ENCODE data around the gene MYMX.

MYMX gene

GRCh38 chr6:44233567-44234100 is 16.9 kb downstream of the MYMX start:
- no peak for TF ChIP-seq CTCF (IDR thresholded peaks at IDR 0.05)
- Histone ChIP-seq H3K4me3 (ENCODE audit: low read depth in 1 of 2, low read length in 1 of 2) (no peak overlapping the region), H3K27ac (peak overlapping the region; percentile 31), H3K27me3 (no peaks in the 10 kb centered on the region), H3K36me3 (no peaks in the 10 kb centered on the region), H3K9me3 (no peaks in the 10 kb centered on the region), H3K4me1 (ENCODE audit: control insufficient read depth in 1 of 2, insufficient read depth in 1 of 2, low read depth in 1 of 2, low read length in 1 of 2) (peaks cover 75 to 76% of the 10 kb centered on the region in 2 experiments)

DNA sequence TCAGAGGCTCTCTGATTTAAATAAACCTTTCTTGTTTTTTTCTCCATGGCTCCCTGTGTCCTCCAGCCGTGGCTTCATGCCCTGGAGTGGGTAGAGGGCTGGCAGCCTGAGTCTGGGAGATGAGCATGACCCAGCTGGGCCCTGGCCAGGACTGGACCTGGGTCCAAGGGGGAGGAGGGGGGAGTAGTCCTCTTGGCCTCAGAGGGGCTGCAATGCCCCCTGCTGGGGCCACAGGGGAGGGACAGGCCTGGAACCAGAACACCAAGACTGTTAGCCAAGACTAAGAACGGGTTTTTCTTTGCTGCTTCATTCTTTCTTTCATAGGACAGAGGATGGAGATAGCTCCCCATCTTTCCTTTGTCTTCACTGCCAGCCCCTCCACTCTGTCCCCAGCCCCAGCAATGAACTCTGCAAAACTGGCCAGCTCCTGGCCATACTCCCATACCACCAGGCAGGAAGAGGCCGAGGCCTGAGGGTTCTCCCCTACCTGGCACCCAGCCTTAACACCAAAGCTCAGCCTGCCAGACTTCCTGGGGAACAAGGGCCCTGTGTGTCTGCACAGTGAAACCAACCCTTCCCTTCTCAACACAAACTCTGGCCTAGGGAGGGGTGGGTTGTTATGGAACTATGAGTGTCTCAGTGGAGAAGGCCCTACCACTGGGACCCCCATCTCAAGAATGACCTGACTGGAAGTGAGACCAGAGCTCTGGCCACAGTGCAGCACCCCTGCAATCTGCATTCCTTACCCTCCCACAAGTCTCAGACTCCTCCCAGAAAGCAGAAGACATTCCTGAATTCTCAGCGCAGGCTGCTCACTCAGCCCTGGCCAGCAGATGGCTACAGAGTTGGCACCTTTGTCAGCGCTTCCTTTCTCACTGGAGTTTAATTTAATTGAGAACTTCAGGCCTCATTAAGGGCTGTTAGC is 17.6 kb downstream of the MYMX start:
- no peak for TF ChIP-seq CTCF (IDR thresholded peaks at IDR 0.05)
- peaks cover 68 to 71% of the 10 kb centered on the region in 2 experiments for H3K4me1 ChIP-seq (ENCODE audit: control insufficient read depth in 1 of 2, insufficient read depth in 1 of 2, low read depth in 1 of 2, low read length in 1 of 2)
- no peaks in the 10 kb centered on the region for H3K9me3 ChIP-seq
- no peak overlapping the region for H3K27ac ChIP-seq
- H3K36me3 ChIP-seq: no peaks in the 10 kb centered on the region
- H3K4me3 ChIP-seq (ENCODE audit: low read depth in 1 of 2, low read length in 1 of 2): no peak overlapping the region
- no peaks in the 10 kb centered on the region for H3K27me3 ChIP-seq

DNA sequence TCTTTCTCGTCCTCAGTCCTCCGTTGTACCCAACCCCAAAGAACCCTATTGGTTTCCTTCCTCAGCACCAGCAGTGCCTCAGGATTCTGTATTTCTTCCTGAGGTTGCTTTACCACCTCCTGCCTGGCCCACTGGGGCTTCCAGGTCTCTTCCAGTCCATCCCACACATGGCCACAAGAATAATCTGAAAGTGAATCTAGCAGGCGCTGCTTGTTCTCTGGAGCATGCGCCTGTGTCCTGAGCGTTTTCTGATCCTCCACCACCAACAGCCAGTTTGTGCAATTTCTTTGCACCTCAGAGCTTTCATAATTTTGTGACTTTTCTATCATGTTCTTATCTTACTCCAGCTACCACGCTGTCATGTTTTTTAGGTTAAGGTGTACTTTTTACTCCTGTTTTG is 18.5 kb downstream of the MYMX start:
- Histone ChIP-seq H3K4me1 (ENCODE audit: control insufficient read depth in 1 of 2, insufficient read depth in 1 of 2, low read depth in 1 of 2, low read length in 1 of 2) (peaks cover 59 to 62% of the 10 kb centered on the region in 2 experiments), H3K9me3 (no peaks in the 10 kb centered on the region), H3K36me3 (no peaks in the 10 kb centered on the region), H3K4me3 (ENCODE audit: low read depth in 1 of 2, low read length in 1 of 2) (no peak overlapping the region), H3K27ac (no peak overlapping the region), H3K27me3 (no peaks in the 10 kb centered on the region)
- TF ChIP-seq CTCF (IDR thresholded peaks at IDR 0.05): no peak

DNA sequence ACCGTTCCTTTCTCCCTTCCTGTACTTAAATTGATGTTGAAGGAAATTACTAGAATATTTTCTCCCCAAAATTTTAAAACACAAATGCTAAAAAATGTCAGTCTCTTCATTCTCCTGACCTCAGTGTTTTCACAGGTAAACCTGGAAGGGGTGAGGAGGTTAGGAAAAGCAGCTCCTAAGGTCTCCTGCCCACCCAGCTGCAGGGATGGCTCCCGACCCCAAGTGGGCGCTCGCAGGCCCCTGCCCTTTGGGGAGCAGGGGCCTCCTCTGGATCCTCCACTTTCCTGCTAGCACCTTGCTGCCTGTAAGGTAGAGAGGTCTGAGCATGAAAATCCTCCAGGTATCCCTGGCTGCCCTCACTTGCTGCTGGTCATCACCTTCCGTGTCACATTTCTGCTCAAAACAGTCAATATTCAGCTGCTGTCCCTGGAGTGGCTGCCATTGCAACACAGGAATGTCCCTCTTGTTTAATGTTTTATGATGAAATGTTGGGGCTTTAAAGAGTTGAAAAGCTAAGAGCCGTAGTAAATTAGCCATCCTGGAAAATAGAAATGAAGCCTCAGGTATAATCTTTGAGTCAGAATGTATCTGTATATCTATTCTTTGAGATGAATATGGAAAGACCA is 19.3 kb downstream of the MYMX start:
- TF ChIP-seq CTCF (IDR thresholded peaks at IDR 0.05): no peak
- no peak overlapping the region for H3K27ac ChIP-seq
- peaks cover 58 to 61% of the 10 kb centered on the region in 2 experiments for H3K4me1 ChIP-seq (ENCODE audit: control insufficient read depth in 1 of 2, insufficient read depth in 1 of 2, low read depth in 1 of 2, low read length in 1 of 2)
- no peaks in the 10 kb centered on the region for H3K9me3 ChIP-seq
- H3K27me3 ChIP-seq: no peaks in the 10 kb centered on the region
- no peak overlapping the region for H3K4me3 ChIP-seq (ENCODE audit: low read depth in 1 of 2, low read length in 1 of 2)
- H3K36me3 ChIP-seq: no peaks in the 10 kb centered on the region

- H3K4me3 ChIP-seq (ENCODE audit: low read depth in 1 of 2, low read length in 1 of 2): peak overlapping the region; percentile 67 to 97
- TF ChIP-seq CTCF (IDR thresholded peaks at IDR 0.05): no peak
- H3K27me3 ChIP-seq: no peaks in the 10 kb centered on the region
- no peaks in the 10 kb centered on the region for H3K9me3 ChIP-seq
- peak overlapping the region; percentile 70 for H3K27ac ChIP-seq
- peaks cover 55 to 57% of the 10 kb centered on the region in 2 experiments for H3K4me1 ChIP-seq (ENCODE audit: control insufficient read depth in 1 of 2, insufficient read depth in 1 of 2, low read depth in 1 of 2, low read length in 1 of 2)
- no peaks in the 10 kb centered on the region for H3K36me3 ChIP-seq
Measured at GRCh38 chr6:44237021-44237812, 20.5 kb downstream of the MYMX start.
